ENCODE data around the gene MED22.
A peak's percentile ranks its signal among the peaks of the same experiment; 100 is the strongest.
"Not testable (repeated sequence)": the region's sequence is repeated elsewhere in the genome, so short reads cannot be mapped to it uniquely, and the experiment has no call there.

Gene MED22

GRCh38 chr9:133339641-133340040 is 8.3 kb downstream of the MED22 start:
- no peak for DNase-seq

GRCh38 chr9:133335924-133336811 is 11.8 kb downstream of the MED22 start, which contains the start of gene SURF6:
SURF6 (minus strand) TSS chr9:133336188; CDS start chr9:133336132, 56 bp downstream.
- DNase-seq = peak in 55 of 56 donors; percentile 52 to 91 (median 81)

GRCh38 chr9:133334888-133335287 is 13.0 kb downstream of the MED22 start:
- DNase-seq = not testable (repeated sequence)

GRCh38 chr9:133334161-133334560 is 13.8 kb downstream of the MED22 start:
- no peak for DNase-seq

- no peak for DNase-seq
These were observed 14.4 kb downstream of the MED22 start for GRCh38 chr9:133333566-133333965.

- no peak for DNase-seq
These were observed 14.9 kb downstream of the MED22 start for GRCh38 chr9:133333011-133333410.

- DNase-seq = no peak
These were observed 15.6 kb downstream of the MED22 start for GRCh38 chr9:133332381-133332730.

- DNase-seq = no peak
These were observed 16.1 kb downstream of the MED22 start for GRCh38 chr9:133331641-133332380.

- DNase-seq = no peak
These were observed 16.7 kb downstream of the MED22 start for GRCh38 chr9:133331221-133331620.

GRCh38 chr9:133329306-133330156 is 18.4 kb downstream of the MED22 start:
- DNase-seq = peak in 5 of 56 donors; percentile 10 to 35 (median 21)

- no peak for DNase-seq
These were observed 20.0 kb downstream of the MED22 start for GRCh38 chr9:133327834-133328484.

GRCh38 chr9:133327021-133327420 is 20.9 kb downstream of the MED22 start:
- DNase-seq = not testable (repeated sequence)

- no peak for DNase-seq
These were observed 23.8 kb downstream of the MED22 start for GRCh38 chr9:133323991-133324703.

- no peak for DNase-seq
These were observed 24.7 kb downstream of the MED22 start for GRCh38 chr9:133323211-133323610.

- DNase-seq = no peak
These were observed 25.2 kb downstream of the MED22 start for GRCh38 chr9:133322701-133323100.

GRCh38 chr9:133321411-133321935 is 26.5 kb downstream of the MED22 start:
- no peak for DNase-seq

- no peak for DNase-seq
These were observed 27.5 kb downstream of the MED22 start for GRCh38 chr9:133320421-133320881.

GRCh38 chr9:133317551-133317950 is 30.4 kb downstream of the MED22 start:
- DNase-seq = not testable (repeated sequence)

GRCh38 chr9:133315997-133316396 is 31.9 kb downstream of the MED22 start:
- DNase-seq = no peak

- DNase-seq = no peak
These were observed 38.3 kb downstream of the MED22 start for GRCh38 chr9:133309608-133310007.

Measured in amygdala (tissue), 56 donors.